Measurements from ENCODE around the gene UBE2G2. TPM values are rescaled to one million over a fixed set of nuclear protein-coding genes. Genes with fewer than 3 reads are reported as not detected.

The UBE2G2 gene
- total and polyA plus RNA-seq, 2 donors (not counting 3 experiments of a cell fraction or from before 2014, with no cell fraction given) = 95.0 to 114 TPM

DNA sequence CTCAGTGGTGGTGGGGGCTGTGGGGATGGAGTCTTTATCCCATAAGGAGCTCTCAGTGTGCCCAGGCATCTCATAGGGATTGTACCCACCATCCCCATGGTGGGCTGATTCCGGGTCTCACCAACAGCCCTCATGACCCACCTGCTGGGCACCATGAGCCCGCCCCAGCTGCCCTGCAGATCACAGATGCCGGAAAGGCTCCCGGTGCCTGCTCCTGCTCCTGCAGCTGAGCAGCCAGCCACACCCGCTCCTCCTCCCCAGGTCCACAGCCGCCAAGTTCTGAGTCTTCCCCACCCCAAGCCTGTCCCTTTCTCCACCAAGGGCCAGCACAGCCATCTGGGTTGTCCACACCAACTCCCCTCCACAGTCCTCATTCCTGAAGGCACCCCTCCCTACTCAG, 74.8 kb downstream of the UBE2G2 start:
- Histone ChIP-seq H4K20me1 (replicated peaks; ENCODE audit: control insufficient read depth, extremely low read depth, insufficient read depth, low read length) (no peaks in the 10 kb centered on the region), H3K27me3 (ENCODE audit: control insufficient read depth in 2 of 2, insufficient read depth in 2 of 2, low read length in 2 of 2) (peaks cover 24 to 31% of the 10 kb centered on the region in 2 experiments), H3K4me2 (ENCODE audit: insufficient read depth, low read length) (no peak overlapping the region), H3K9ac (replicated peaks; ENCODE audit: extremely low read depth, insufficient read depth, low read length) (no peak overlapping the region), H3K36me3 (ENCODE audit: control insufficient read depth in 2 of 2, extremely low read depth in 1 of 2, insufficient read depth in 2 of 2, low read length in 2 of 2) (no peaks in the 10 kb centered on the region), H3K79me2 (ENCODE audit: control insufficient read depth, insufficient read depth, low read length) (no peaks in the 10 kb centered on the region), H2AFZ (ENCODE audit: low read depth, low read length) (no peak overlapping the region), H3K4me1 (ENCODE audit: control insufficient read depth, extremely low read depth, insufficient read depth, low read length) (no peaks in the 10 kb centered on the region), H3K27ac (ENCODE audit: insufficient read depth, low read depth, low read length) (no peak overlapping the region), H3K9me1 (replicated peaks; ENCODE audit: control insufficient read depth, extremely low read depth, insufficient read depth, low read length) (no peaks in the 10 kb centered on the region), H3K4me3 (replicated peaks in 1 of 3; ENCODE audit: insufficient read depth in 1 of 3, low read depth in 1 of 3, low read length in 3 of 3) (no peak overlapping the region), H3K9me3 (replicated peaks; ENCODE audit: control insufficient read depth, insufficient read depth, low read length) (no peaks in the 10 kb centered on the region)
- intact Hi-C loops (cut with micrococcal nuclease) (no loop called here), dilution Hi-C loops (cut with MboI; ENCODE audit: extremely low pct_ligation_motif_present, low sequenced_read_pairs) (no loop called here)
- POLR2A ChIA-PET = no interaction called here
- no TSS peak for BruUV-seq (replicated peaks)
- no peak for FAIRE-seq
- TF ChIP-seq FOS (IDR thresholded peaks at IDR 0.05; ENCODE audit: borderline replicate concordance, insufficient read depth, low read length) = no peak
- TF ChIP-seq, protein P1, sequence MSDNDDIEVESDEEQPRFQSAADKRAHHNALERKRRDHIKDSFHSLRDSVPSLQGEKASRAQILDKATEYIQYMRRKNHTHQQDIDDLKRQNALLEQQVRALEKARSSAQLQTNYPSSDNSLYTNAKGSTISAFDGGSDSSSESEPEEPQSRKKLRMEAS (IDR thresholded peaks at IDR 0.05; ENCODE audit: insufficient read depth, insufficient read length) = no peak
- TF ChIP-seq EZH2 (IDR thresholded peaks at IDR 0.05; ENCODE audit: borderline replicate concordance, low read depth, low read length, severe bottlenecking) = no peak
- TF ChIP-seq JUN (IDR thresholded peaks at IDR 0.05; ENCODE audit: borderline replicate concordance, insufficient read depth, insufficient read length, low read depth) = no peak
- TF ChIP-seq POLR2A (IDR thresholded peaks at IDR 0.05; ENCODE audit: low read depth, low read length) = no peak
- no peak for TF ChIP-seq CTCF (IDR thresholded peaks at IDR 0.05; ENCODE audit: extremely low read depth in 1 of 2, insufficient read depth in 1 of 2, low read depth in 1 of 2, low read length in 2 of 2)
- no peak for TF ChIP-seq POLR2AphosphoS5 (IDR thresholded peaks at IDR 0.05; ENCODE audit: insufficient read depth, low read depth, low read length)
- no peak for TF ChIP-seq GATA2 (IDR thresholded peaks at IDR 0.05; ENCODE audit: insufficient read depth, insufficient read length, low read depth, low read length)
- TF ChIP-seq MYC (IDR thresholded peaks at IDR 0.05; ENCODE audit: low read depth, low read length) = no peak
- CTCF ChIA-PET = no interaction called here
- no peak for DNase-seq (ENCODE audit: low read depth, low spot score)
